Measurements from ENCODE around the gene NUMB.
A peak's percentile ranks its signal among the peaks of the same experiment; 100 is the strongest.

NUMB gene

GRCh38 chr14:73234586-73235394, 223.6 kb downstream of the NUMB start:
- H3K4me3 ChIP-seq (ENCODE audit: low read depth, low read length), result no peak overlapping the region
- no peak for DNase-seq (ENCODE audit: low read depth)
- TF ChIP-seq CTCF (IDR thresholded peaks at IDR 0.05; ENCODE audit: low read depth, low read length, missing control alignments), result no peak
- in situ Hi-C loops (cut with HindIII; ENCODE audit: low sequenced_read_pairs), result no loop called here

DNA sequence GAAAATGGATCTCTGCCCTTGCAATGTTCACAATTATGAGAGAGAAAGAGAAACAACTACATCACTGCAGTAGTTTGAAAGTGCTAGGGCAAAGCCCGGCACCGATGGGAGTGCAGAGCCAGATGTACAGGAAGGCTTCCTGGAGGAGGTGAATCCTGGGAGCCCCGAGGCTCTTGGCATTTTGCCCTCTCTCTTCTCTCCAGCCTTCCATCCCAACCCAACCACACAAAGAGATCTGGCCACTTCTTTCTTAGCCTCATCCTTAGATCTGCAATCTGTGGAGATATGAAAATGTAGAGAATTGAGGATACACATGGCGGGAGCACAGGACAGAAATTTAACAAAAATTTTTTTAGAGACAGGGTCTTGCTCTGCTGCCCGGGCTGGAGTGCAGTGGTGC, 224.3 kb downstream of the NUMB start:
- no peak for TF ChIP-seq CTCF (IDR thresholded peaks at IDR 0.05; ENCODE audit: low read depth, low read length, missing control alignments)
- H3K4me3 ChIP-seq (ENCODE audit: low read depth, low read length), result no peak overlapping the region
- DNase-seq (ENCODE audit: low read depth), result no peak
- in situ Hi-C loops (cut with HindIII; ENCODE audit: low sequenced_read_pairs), result no loop called here

DNA sequence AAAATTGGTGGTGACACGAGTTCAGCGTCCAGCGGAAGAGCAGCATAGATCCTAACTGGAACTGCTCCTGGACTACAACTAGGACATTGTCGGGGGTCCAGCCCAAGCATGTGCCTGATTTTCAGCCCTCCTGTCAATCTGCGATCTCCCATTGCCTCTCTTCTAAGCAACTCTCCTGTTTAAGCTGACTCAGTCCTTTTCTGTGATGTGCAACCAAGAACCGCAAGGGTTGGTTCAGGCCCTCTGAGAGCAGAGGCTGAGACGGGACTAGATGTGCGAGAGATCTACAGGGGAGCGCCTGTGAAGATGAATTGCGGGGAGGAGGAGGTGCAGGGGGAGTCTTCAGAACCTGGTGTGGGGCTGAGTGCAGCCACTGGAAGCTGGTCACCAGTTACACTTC, 224.8 kb downstream of the NUMB start:
- in situ Hi-C loops (cut with HindIII; ENCODE audit: low sequenced_read_pairs), result no loop called here
- DNase-seq (ENCODE audit: low read depth), result no peak
- TF ChIP-seq CTCF (IDR thresholded peaks at IDR 0.05; ENCODE audit: low read depth, low read length, missing control alignments), result no peak

DNA sequence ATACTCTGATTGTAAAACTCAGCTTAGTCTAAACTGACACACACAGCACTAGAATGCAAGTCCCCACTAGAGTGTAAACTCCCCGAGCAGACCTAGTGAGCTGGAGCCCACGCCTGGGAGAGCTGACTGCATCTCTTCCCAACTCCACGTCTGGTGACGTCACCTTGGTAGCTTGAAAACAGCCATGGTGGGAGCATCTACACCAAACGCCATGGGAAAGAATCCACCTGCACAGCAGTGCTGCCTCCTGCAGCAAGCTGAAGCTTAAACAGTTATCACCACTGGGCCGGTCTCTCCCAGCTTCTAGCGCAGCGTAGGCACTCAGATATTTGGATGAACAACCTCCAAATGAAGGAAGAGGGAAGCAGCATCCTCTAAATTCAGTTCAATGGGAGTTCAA, 225.4 kb downstream of the NUMB start:
- peak; percentile 4 for TF ChIP-seq CTCF (IDR thresholded peaks at IDR 0.05; ENCODE audit: low read depth, low read length, missing control alignments)
- in situ Hi-C loops (cut with HindIII; ENCODE audit: low sequenced_read_pairs), result no loop called here
- no peak overlapping the region for H3K4me3 ChIP-seq (ENCODE audit: low read depth, low read length)
- no peak for DNase-seq (ENCODE audit: low read depth)

More for the DNA sequence above, 224.8 kb downstream of the NUMB start:
- H3K4me3 ChIP-seq (ENCODE audit: low read depth, low read length), result no peak overlapping the region

DNA sequence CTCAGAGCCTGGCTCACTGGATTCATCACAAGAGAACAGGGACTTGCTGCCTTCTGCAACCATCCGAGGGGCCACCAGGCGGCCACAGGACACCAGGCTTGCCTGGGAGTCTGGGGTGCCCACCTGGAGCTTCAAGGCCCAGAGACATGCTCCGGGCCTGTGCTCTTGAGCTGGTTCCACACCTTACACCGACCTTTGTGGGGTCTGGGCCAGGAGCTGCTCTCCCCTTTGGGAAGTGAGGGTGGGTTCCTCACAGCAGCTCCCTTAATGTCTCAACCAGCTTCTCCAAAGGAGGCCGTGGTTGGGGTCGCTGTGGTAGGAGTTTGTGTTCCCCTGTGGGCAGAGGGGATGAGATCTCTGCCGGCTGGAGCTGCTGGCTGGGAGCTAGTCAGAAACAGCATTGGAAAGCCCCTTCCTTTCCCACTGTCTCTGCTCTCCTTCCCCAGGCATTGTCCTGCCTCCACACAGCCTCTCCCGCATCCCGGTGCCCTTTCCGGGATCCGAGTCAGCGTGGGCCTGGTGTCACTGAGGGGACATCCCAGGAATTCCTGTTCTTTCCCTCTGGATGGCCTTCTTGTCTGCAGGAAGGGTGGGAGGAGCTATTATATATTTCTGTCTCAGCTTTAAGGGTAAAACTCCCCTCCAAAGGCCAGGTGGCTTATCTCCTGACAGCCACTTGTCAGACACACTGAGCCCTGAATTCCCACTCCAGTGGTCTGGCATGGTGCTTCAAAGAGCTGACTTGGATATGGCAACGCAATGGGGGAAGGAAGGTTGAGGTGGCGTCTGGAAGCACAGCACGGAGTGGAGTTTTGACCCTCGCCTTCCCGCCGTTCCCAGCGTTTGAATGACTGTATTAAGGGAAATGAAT, 226.1 kb downstream of the NUMB start:
- H3K4me3 ChIP-seq (ENCODE audit: low read depth, low read length), result no peak overlapping the region
- DNase-seq (ENCODE audit: low read depth), result no peak
- in situ Hi-C loops (cut with HindIII; ENCODE audit: low sequenced_read_pairs), result no loop called here
- peak; percentile 30 for TF ChIP-seq CTCF (IDR thresholded peaks at IDR 0.05; ENCODE audit: low read depth, low read length, missing control alignments)

GRCh38 chr14:73230051-73230450, 228.3 kb downstream of the NUMB start:
- H3K4me3 ChIP-seq (ENCODE audit: low read depth, low read length), result no peak overlapping the region
- no peak for TF ChIP-seq CTCF (IDR thresholded peaks at IDR 0.05; ENCODE audit: low read depth, low read length, missing control alignments)
- in situ Hi-C loops (cut with HindIII; ENCODE audit: low sequenced_read_pairs), result no loop called here
- DNase-seq (ENCODE audit: low read depth), result no peak

Measured in astrocyte of the cerebellum (primary cell).